Fibroblast of skin of right biceps (primary cell): ENCODE measurements around the gene TMEM59L.
"Not testable (repeated sequence)": the region's sequence is repeated elsewhere in the genome, so short reads cannot be mapped to it uniquely, and the experiment has no call there.

ENCODE experiments used
- DNase-seq: peaks from one replicate; pipeline ENCODE4 v3.0.0-alpha.2; 2013

The TMEM59L gene

GRCh38 chr19:18612772-18613588, at the start of gene TMEM59L:
TSS of gene TMEM59L (plus strand) at chr19:18612870. CDS start at chr19:18612959, 89 bp downstream.
- no peak for DNase-seq

DNA sequence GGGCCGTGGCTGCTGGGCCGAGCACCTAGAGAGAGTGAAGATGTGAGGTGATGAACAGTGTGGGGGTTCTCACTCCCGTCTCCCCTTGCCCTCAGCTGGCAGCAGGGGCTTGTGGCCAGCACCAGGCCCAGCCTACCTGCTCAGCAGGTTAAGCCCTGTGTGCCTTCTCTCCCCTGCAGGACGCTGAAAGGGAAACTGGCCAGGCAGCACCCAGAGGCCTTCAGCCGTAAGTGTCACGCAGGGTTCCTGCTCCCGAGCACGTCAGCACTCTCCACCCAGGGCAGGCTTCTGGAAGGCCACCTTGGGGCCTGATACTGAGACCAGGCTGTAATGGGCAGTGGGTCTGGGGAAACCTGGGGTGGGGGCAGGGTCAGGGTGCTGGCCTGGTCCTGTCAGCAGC, 45.7 kb upstream of the TMEM59L start:
- DNase-seq = no peak

GRCh38 chr19:18568367-18568766, 44.3 kb upstream of the TMEM59L start:
- no peak for DNase-seq

GRCh38 chr19:18571564-18572344, 40.9 kb upstream of the TMEM59L start, which contains the start of gene UBA52:
TSS of gene UBA52 (plus strand) at chr19:18571857. CDS start at chr19:18573301, 1,444 bp downstream.
- peak; percentile 97 for DNase-seq

GRCh38 chr19:18574691-18575291, 37.9 kb upstream of the TMEM59L start:
- DNase-seq = no peak

- DNase-seq = no peak
These were observed 36.3 kb upstream of the TMEM59L start for GRCh38 chr19:18576383-18576782.

DNA sequence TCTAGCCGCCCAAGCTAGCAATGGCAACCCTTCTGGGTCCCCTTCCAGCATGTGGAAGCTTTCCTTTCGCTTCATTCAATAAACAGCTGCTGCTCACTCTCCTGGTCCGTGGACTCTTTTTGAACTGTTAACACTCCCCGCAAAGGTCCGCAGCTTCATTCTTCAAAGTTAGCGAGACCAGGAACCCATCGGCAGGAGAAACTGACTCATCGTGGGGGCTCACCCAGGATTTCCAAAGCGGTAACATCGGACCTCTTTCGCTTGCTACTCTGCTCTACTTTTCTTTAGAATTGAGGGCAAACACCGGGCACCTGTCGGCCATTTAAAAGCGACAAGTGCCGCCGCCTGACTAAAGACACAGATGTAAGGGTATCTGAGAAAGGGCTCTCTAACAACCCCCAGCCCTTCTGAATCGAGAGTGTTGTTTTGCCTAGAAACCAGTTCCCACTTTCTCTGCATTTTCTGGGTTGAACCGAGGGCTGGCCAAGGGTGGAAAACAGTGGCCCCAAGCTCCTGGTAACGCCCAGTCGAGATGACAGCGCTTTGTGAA, 35.2 kb upstream of the TMEM59L start:
- no peak for DNase-seq

DNA sequence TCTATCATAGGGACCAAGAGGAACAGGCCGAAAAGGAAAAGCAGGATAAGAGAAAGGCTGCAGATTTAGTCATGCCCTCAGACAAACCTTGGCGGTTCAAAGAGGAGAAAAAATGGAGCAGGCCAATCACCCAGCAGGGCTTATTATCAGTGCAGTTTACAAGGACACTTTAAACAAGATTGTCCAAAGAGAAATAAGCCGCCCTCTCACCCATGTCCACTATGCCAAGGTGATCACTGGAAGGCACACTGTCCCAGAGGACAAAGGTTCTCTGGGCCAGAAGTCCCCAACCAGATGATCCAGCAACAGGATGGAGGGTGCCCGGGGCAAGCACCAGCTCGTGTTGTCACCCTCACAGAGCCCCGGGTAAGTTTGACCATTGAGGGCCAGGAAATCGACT, 32.4 kb upstream of the TMEM59L start:
- DNase-seq = no peak

DNA sequence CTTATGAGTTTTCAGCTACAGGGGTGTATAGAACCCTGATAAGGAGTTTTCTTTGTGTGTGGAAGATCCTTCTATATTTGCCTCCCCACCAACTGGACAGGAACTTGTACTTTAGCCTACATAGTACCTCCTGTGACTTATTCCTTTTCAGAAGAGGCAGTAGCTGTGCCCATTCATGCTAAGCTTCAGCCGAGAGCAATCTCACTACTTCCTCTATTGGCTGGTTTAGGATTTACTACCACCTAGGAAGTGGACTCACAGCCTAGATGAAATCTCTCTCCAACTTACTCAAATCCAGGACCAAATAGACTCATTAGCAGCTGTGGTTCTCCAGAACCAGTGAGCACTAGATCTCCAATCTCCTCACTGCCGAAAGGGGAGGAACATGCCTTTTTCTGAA, 26.4 kb upstream of the TMEM59L start:
- DNase-seq = no peak

GRCh38 chr19:18587561-18587960, 25.1 kb upstream of the TMEM59L start:
- DNase-seq = no peak

- DNase-seq = no peak
These were observed 24.6 kb upstream of the TMEM59L start for GRCh38 chr19:18587962-18588610.

GRCh38 chr19:18588611-18589379, 23.9 kb upstream of the TMEM59L start, which contains the start of gene REX1BD:
TSS of gene REX1BD (plus strand) at chr19:18588798. CDS start at chr19:18588802, 4 bp downstream.
- peak; percentile 81 for DNase-seq

DNA sequence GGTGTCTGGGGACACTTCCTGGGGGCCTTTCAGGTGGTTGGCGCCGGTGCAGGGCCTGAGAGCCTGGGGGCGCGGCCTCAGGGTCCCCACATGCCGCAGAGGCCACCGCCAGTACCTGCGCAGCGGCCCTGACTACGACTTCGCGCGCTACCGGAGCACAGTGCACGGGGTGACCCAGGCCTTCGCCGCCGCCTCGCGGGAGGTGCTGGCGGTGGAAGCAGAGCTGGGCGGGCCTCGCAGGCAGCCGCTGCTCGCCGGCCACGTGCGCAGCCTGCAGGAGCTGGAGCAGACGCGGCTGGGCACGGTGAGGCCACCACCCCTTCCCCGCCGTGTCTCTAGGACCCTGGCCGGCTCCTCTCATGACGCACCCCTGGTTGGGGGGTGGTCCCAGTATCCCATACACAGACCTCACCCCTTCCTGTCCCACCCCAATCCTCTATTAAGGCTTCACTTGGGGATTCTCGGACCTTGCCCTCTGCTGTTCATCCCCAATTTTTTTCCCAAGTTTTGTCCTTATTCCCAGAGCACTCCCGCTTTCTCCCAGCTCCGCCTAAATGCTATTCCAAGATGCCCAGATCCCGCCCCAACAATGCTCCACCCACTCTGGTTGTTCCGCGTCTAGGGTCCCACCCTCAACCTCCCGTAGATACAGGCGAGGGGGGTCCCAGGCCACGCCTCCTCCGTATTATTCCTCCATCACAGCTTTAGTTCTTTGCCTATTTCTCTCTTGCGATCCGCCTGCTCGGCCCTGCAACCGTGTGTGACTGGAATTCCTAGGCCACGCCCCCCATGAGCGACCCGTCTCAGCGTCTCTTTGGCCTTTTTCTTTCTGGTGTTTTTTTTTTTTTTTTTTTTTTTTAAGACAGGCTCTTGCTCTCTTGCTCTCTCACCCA, 23.0 kb upstream of the TMEM59L start:
- peak; percentile 76 for DNase-seq

DNA sequence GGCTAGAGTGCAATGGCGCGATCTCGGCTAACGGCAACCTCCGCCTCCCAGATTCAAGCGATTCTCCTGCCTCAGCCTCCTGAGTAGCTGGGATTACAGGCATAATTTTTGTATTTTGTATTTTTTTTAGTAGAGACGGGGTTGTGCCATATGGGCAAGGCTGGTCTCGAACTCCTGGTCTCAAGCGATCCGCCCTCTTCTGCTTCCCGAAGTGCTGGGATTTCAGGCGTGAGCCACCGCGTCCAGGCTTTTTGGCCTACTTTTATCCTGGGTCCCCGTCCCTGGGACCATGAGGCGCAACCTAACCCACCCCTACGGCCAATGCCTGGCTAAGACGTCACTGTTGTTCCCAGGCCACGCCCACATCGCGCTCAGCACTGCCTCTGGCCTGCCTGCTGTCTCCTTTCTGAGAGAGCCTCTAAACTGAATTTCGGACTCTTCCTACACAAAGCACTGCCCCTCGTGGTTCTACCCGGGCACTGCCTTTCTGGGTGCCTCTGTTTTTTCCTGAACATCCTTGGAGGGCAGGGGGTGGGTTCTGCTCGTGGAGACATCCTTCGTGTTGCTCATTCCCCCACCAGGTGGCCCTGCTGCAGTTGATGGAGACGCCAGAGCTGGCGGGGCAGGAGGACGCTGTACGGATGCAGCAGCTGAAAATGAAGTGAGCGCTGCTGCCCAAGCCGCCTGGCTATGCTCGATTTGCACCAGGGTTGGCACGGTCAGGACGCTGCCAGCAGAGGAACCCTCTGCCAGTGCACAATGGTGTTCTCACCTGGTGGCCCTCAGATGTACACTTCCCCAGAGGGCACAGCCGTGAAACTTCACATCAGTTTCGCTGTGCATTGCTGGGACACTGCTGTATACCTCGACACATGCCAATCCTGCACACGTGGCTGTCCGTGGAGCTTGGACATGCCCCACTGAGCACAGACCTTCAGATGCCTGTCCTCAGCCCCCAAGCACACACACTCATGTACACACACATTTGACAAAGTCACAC, 22.1 kb upstream of the TMEM59L start:
- DNase-seq = peak; percentile 89

DNA sequence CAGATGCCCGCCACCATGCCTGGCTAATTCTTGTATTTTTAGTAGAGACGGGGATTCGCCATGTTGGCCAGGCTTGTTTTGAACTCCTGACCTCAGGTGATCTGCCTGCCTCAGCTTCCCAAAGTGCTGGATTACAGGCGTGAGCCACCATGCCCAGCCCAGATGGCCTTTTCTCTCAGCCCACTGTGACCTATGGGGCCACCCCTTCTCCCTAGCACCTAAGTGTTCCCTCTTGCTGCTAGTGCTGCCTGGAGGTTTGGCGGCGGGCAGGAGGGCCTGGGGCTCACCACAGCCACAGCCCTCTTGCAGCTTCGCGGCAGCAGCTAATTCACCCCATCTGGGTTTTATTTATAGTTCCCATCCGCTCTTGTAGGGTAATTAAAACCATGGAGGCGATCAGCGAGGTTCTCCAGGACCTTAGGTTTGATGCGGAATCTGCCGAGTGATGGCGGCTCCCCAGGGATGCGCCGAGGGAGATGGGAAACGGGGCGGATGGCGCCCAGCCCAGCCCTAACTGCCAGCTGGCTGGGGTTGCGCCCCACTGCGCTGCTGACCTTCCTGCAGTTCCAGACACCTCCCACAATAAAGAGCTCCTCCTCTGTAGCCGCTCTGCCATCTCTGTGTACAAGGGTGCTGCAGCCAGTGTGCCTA, 20.8 kb upstream of the TMEM59L start:
- peak; percentile 76 for DNase-seq

DNA sequence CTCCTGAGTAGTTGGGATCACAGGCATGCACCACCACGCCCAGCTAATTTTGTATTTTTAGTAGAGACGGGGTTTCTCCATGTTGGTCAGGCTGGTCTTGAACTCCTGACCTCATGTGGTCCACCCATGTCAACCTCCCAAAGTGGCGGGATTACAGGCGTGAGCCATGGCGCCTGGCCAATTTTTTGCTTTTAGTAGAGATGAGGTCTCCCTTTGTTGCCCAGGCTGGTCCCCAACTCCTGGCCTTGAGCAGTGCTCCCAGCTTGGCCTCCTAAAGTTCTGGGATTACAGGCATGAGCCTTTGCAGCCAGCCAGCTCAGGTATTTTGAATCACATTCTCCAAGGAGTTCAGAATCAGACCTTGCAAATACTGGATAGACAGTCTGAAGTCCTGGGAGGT, 19.9 kb upstream of the TMEM59L start:
- DNase-seq = not testable (repeated sequence)

DNA sequence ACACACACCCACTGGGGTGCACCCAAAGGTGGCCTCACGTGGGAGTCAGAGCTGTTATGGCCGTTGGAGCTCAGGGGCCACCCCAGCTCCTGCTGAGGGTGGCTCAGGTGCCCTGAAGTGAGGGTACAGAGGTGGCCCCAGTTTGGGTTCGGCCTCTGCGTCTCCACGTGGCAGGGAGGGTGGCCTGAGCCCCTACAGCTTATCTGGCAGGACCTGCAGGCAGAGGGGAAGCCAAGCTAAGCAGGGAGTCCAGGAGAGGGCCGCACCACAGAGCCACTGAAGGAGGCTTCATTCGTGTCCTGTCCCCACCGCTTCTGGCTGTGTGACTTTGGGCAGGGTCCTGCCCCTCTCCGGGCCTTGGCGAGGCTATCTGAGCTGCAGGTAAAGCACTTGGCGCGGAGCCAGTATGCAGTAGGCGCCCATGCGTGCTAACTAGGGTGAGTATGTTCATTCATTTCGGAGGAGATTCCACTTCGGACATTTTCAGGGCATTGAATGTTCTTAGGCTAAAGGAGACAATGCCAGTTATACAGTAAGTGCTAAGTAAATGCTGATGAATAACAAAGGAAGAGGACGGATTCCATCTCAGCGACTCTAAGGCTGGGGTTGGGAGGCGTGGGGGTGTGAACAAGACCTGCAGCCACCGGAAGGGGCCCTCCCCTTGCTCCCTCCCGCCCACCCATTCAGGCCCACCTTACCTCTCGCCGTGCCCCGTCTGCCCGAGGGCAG, 19.1 kb upstream of the TMEM59L start:
- DNase-seq = no peak
